HS-27A (cell line): ENCODE results near the gene ALK.

Experiments used
- DNase-seq: peaks from one replicate; pipeline ENCODE4 v3.0.0-alpha.2; 2012; ENCODE audit warnings: low read depth, missing footprints

The ALK gene

DNA sequence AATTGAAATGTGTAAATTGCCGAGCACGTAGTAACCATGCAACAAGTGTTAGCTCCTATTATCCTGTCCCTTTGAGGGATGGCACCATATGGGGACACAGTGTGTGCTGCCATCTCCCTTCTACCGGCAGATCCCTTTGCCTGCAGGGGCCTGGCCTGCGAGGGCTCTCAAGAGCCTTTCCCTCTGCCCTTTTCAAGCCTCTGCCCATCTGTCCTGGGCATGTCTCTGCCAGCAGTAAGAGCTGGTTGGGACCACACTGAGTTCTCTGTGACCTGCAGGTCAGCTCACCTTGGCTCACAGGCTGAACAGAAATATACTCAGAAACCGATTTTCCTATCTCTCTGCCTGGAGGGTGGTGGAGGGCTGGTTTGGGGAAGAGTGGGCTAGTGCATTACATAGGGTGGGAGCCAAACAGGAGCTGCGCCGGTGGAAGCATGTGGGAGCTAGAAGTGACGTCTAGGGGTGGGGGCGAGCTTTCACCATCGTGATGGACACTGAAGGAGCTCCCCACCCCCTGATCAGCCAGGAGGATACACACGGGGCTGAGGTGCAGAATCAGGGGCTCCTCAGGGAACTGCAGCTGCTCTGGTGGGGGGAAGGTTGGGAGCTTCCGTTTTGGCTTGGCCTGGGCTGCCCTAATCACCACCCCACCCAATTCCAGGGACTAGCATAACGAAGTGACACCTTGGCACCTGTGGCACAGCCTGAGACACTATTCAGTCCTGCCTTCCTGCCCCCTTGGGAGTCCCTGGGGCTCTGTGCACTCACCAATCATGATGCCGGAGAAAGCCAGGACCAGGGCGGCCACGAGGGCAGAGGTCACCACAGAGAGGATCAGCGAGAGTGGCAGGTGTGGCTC, 696.5 kb downstream of the ALK start:
- DNase-seq: no peak

DNA sequence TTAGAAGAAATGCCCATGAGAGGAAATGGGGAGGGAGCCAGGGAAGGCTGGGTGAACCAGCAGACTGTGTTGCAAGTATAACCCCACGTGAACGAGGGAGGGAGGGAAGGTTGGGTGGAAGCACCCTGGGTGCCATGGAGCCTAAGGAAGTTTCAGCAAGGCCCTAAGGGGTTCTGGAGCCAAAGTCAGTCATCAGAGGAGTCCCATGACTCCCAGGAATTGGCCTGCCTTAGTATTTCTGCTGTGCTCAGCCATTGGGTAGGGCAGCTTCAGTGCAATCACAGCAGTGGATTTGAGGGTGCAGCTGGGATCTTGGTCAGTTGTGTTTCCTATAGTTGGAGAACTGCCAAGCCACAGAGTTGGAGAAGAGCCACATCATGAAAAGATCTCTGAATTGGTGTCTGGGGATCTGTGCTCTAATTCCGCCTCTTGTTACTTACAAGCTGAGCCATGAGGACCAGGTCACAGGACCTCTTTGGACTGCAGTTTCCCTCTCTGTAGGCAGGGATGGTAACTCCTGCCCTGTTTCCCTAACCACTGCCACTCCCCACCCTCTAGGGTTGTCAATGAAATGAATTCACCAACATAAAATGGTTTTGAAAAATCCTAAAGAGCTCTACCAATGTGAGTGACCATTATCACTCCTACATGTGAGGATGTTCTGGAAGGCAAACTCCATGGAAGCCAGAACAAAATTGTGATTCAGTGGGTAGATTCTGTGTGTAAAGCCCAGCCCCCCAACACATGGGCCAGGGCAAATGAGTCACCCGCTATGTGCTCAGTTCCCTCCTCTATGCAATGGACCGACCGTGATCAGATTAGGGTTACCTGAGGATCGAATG, 697.3 kb downstream of the ALK start:
- peak; percentile 41 for DNase-seq

DNA sequence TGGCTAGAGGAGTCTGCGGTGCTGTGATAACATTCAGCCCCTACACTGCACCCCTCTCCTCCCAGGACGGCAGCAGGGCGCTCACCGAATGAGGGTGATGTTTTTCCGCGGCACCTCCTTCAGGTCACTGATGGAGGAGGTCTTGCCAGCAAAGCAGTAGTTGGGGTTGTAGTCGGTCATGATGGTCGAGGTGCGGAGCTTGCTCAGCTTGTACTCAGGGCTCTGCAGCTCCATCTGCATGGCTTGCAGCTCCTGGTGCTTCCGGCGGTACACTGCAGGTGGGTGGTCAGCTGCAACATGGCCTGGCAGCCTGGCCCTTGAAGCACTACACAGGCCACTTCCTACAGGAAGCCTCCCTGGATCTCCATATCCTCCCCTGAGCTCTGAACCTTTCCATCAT, 698.1 kb downstream of the ALK start:
- DNase-seq: no peak

DNA sequence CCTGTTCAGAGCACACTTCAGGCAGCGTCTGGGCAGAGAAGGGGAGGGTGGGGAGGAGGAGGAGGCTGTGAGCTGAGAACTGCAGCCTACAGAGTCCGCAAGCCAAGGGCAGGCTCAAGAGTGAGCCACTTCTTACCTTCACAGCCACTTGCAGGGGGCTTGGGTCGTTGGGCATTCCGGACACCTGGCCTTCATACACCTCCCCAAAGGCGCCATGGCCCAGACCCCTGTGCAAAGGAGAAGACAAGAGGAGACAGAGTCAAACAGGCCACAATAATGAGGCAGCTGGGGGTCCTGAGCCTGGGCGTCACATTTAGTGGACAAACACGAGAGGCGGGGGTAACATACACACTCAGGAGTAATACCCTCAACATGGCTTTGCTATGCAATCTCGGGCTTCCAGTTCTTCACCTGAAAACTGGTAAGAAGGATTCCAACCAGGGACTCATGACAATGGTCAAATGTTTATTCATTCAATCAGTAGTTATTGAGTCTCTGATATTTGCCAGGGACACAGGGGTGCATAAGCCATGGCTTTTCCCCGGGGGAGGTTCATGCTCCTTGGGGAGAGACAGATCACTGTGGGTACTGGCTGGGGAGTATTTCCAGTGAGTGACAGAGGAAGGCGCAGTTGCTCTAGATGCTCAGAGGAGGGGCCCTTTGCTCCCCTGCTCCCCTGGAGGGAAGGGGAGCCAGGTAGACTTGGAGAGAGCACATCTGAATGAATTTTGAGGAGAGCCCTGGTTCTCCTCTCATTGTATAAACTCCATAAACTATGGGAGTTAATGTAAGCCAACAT, 698.8 kb downstream of the ALK start:
- no peak for DNase-seq

DNA sequence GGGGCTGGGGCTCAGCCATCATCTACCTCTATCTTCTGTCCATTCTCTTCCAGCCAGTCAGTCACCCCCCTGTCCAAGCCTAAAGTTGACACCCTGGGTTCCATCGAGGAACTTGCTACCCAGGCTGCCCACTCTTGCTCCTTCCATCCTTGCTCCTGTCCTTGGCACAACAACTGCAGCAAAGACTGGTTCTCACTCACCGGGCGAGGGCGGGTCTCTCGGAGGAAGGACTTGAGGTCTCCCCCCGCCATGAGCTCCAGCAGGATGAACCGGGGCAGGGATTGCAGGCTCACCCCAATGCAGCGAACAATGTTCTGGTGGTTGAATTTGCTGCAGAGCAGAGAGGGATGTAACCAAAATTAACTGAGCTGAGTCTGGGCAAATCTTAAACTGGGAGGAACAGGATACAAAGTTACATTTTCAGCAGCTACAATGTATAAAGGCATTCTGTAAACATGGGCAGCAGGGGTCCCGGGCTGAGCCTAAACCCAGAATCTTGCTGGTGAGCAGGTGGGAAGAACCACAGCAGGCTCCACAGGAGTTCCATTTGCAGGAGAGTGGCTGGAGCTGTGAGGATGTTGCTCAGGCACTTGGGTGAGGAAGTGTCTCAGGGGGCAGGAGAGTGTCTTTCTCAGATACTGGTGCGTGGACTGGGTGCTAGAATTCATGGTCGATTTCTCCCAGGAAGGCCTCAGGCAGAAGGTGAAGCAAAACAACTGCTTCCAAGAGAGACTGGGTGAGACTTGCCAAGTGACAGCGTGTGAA, 700.7 kb downstream of the ALK start:
- DNase-seq: no peak

DNA sequence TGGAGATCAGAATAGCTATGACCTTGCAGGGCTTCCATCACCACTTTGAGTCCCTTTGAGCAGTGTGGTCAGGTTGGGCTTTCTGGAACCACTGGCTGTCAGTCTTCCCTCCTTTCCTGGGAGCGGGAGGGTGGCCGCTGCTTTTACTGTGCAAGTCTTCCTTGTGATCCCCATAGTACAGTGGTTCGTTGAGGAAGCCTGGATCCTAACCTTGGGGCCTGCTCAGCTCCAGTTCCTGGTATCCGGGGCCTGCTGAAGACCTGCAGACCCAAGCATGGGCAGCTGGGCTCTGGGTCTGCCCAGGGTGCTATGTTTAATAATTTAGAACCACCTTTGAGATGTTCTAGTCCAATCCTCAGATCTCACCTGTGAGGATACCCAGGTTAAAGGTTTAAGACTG, 702.0 kb downstream of the ALK start:
- no peak for DNase-seq

DNA sequence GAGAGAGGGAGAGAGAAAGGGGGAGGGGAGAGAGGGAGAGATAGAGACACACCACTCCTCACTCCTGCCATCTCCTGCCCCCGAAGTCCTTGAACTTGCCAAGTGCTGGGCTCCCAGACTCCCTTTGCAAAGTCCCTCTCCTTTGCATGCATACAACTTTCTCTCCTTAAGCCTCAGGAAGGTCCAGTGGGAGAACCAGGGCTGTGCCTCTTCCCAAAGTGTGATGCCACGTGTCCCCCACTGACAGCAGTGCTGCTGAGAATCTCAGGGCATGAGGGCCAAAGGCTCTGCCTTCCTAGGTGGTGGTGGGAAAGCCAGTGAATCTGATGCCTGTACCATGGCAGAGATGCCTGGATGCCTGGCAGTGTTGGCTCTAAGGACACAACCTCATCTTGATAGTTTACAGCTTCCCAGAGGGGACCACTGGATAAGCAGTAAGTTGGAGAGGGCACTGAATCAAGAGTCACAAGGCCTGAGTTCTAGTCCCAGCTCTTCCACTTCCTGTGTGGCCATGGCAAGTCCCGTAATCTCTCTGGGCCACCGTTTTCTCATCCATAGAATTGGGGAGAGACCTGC, 702.7 kb downstream of the ALK start:
- DNase-seq: no peak

DNA sequence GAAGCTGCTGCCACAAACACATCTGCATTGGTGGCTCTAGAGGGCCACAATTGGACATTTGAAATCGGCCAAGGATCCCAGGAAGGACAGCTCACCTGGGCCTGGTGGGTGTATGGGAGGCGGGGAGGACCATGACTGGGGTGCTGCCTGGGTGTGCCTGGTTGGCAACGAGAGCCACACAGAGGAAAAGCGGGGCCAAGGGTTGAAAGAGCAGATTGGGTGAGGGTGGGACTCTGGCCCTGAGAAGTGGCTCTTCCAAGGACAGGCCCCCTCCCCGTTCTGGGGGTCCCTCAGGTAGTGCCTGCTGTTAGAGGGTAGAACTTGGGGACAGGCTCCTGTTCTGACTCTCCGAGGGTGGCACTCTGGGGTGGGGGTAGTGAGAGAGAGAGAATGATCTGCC, 703.3 kb downstream of the ALK start:
- DNase-seq: no peak

DNA sequence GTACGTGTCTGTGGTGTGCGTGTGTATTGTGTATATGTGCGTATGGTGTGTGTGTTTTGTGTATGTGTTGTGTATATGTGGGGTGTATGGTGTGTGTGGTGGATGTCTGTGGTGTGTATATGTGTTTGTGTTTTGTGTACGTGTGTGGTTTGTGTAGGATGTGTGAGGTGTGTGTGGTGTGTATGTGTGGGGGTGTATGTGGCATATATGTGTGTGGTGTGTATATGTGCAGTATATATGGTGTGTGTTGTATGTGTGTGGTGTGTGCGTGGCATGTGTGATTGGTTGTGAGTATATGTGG, 704.8 kb downstream of the ALK start:
- DNase-seq: no peak

DNA sequence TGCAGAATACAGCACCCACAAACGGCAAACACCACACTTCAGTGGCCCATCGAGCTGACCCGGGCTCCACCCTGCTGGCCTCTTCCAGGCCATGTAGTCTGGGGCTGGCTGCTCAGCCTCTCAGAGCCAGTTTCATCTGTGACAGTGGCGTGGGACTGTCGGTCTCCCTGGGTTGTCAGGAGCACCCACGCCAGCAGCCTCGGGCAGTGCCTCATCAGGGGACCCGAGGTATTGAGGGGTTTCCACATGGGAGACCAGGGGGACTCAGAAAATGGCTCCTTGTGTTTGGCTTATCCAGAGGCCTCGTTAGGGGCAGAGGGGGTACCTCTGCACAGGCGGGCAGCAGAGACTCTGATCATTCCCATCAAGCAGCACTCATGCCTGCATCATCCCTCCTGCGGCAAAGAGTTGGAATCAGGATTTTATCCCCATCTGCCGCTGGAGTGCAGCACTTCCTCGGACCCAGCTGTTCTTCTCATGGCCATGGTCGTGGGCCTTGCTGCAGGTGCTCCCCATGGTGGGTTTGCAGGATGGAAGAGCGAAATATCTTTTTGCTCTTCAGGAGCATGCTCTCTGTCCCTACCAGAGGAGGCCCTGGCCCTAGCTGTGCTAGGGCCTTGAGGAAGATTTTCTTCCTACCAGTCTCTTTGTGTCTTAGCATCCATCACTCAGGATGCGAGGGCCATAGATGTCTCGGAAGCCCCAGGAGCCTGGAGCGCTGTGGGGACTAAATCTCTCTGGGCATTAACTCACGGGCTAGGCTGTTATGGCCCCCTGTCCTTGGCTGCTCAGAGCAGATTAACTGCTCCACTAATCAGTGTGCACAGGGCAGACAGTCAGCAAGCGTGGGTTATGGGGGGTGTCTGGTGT, 705.4 kb downstream of the ALK start:
- DNase-seq: no peak

DNA sequence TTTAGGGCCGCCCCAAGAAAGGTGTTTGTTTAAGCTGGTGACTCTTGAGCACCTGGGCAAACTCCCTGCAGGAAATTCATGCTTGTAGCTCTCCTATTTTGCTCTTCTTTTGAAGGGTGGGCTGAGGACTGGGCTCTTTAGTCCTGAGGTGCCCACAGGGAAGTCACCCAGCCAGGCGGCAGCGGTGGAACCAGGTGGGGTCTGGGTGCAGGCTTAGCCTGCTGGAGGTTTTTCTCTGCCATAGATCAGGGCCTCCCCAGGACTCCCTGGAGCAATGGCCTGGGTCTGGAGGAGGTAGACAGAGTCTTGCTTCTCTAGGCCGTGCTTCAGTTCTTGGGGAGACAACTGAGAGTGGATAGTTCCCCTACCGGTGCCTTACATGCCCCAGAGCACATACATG, 706.3 kb downstream of the ALK start:
- DNase-seq: no peak

DNA sequence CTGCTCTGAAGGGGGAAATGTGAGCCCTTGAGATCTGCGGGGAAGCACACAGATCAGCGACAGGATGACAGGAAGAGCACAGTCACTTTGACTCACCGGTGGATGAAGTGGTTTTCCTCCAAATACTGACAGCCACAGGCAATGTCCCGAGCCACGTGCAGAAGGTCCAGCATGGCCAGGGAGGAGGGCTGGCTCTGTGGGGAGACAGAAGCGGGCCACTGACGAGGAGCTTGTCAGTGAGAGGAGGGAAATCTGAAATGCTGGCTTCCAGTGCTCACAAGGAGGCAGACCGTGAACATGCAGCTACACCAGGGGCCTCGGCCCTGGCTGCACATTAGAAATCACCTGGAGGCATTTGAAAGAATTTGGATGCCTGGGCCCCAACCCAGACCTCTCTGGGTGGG, 707.5 kb downstream of the ALK start:
- no peak for DNase-seq

DNA sequence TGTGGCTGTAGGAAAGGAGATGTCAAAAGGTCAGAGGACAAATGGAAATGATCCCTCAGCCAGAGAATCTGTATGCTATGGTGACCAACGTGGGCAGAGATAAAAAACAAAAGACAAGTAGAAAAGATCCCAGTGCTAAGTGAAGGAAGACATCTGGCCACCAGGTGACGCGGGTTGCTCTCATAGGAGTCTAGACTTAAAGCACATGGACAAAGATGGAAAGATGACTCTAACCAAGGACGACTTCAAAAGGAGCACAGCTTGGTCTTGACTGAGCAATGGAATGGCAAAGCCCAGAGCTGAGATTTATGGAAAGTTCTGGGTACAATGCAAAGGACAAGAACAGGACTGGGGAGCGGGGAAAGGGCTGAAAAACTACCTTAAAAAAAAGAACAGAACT, 709.4 kb downstream of the ALK start:
- no peak for DNase-seq

DNA sequence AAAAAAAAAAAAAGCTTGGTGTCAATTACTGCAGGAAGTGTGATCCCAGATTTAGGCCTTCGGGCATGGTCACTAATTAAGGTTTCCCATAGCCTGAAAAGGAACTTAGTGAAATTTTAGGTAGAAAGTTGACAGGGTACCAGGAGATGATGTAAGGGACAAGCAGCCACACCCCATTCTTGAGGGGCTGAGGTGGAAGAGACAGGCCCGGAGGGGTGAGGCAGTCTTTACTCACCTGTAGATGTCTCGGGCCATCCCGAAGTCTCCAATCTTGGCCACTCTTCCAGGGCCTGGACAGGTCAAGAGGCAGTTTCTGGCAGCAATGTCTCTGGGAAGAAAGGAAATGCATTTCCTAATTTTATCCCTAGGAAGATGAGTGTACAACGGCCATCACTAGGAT, 711.8 kb downstream of the ALK start:
- no peak for DNase-seq

DNA sequence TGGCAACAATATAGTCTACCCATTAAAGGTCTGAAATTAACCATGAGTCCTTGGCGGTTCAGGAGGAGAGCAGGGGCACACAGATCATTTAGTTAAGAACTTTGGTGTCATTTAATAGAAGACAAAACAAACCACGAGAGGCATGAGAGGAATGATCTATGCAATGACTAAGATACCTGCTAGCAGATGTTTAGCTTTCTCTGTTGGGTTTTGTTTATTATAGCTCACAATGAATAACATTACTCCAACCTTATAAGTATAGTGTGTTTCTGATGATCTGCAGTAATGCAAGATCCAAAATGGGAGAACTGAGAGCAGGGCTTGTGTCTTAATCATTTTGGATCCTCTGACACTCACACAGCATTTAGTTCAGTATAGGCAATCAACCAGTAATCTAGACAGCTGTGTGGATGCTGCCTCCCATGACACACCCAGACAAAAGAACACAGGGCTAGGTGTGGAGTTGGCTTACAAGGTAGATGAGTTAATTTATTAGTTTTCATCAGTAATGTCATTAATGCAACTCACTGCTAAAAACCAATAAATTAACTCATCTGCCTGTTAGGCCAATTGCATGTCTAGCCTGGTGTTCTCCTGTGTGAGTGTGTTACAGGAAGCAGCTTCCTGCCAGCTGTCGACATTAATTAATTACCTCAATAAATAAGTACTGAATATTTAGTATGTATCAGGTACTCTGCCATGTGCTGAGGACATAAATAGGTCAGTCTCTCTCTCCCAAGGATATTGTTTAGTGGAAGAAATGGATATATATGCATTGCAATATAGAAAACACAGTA, 713.8 kb downstream of the ALK start:
- no peak for DNase-seq

DNA sequence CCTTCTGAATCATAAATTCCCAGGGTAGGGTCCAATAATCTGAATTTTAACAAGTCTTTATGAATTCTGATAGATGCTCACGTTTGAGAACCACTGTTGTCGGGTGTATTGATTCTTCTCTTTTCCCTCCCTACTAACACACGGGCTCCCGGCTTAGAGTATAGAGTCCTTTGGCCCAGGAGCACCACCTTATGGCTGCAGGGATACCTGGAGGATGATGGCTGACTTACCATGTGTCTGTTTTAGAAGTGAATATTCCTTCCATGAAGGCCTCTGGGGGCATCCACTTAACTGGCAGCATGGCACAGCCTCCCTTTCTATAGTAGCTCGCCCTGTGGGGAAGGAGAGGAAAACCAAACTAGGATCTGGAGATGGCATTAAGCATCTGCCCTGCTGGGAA, 714.4 kb downstream of the ALK start:
- DNase-seq: no peak

DNA sequence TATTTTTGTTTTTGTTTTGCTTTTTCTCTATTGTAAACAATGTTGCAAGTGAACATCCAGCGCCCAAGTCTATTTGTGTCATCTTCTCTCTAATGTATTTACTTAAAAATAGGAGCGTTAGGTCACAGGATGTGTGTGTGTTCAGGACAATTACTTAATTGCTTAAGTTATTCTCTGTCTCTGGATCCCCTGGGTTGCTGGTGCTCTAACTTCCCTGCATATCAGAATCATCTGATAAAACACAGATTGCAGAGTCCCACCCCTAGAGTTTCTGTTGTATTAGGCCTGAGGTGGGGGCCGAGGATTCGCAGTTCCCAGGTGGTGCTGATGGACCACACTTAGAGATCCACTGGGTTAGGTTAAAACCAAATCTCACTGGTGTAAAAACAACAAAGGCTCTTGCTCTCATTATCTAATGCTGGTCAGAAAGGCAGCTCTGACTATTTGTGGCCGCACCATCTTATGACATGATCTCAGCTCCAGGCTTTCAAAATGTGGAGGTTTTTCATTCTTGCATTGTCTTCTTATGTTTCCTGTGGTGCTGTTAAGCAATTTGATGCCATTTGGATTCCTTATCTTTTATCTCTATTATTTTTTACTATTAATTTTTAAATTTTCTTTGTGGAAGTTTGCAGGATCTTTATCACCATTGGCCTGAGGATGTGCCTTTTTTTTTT, 718.4 kb downstream of the ALK start:
- no peak for DNase-seq

DNA sequence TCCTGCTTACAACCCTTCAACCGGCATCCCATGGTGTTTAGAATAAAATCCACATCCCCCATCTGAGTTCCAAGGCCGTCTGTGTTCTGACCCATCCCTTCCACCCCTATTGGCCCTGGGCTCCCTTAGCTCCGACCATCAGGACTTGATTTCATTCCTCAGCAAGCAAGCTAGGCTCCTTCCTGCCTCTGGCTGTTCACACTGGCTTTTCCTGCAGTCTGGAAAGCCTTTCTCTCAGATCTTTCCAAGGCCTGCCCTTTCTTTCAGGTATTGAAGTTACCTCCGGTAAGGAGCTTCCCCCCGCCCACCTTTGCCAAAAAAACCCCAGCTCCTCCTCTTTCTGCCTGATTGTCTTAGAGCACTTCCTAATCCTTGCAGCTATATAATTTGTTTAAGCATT, 719.4 kb downstream of the ALK start:
- no peak for DNase-seq
